ENCODE results near the gene EEF1AKMT3.

The EEF1AKMT3 gene

DNA sequence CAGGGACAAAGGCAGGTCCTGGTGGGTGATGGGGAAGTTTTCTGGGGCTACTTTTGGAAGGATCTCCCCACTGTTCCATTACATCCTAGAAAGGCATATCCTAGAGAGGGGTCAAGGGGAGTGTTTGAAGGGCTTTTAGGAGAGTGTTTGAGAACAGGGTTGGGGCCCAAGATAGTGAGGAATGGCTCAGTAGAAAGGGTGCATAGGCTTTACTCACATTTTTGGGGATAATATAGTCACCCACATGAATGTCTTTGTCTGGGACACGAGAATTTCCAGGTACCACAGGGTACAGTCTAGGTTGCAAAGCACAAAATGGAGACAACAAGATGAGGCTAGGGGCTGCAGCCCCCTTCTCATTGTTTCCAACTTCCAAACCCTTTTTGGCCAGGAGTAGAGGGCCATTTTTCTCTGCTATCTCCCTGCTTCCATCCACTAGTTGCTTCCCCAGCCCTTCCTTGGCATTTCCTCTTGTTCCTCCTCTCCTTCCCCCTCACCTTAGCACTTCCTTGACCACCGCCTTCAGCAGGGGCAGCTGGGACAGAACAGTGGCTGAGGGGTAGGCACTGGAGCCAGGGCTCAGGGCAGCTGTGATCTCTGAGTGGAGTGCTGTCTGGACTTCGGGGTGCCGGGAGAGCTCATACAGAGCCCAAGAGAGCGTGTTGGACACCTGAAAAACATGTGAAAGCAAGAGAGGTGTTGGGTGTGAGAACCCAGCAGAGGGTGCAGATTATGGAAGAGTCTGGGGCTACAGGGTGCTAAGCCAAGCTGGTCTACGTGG lies 8.3 kb upstream of the EEF1AKMT3 start:
- H3K9ac ChIP-seq, result no peak overlapping the region
- no peak for TF ChIP-seq Cebpa-rat (IDR thresholded peaks at IDR 0.05)
- no peak overlapping the region; a peak in 1 of 20 replicates for H3K4me3 ChIP-seq
- H3K27me3 ChIP-seq, result peaks cover 66 to 91% (median 84%) of the 10 kb centered on the region in 11 experiments
- H3K4me1 ChIP-seq, result peaks cover 9 to 33% (median 29%) of the 10 kb centered on the region in 10 experiments
- no peak overlapping the region for H3K27ac ChIP-seq
- peaks cover 0 to 7% (median 0%) of the 10 kb centered on the region in 11 experiments; a peak in 2 of 22 replicates for H3K9me3 ChIP-seq (replicated peaks in 1 of 11)
- peak overlapping the region in 1 of 11 experiments; percentile 67; a peak in 1 of 22 replicates for H3K4me2 ChIP-seq
- H4K20me1 ChIP-seq, result peaks cover 3 to 91% (median 43%) of the 10 kb centered on the region in 11 experiments; a peak in 20 of 22 replicates
- peaks cover 12 to 32% (median 21%) of the 10 kb centered on the region in 11 experiments for H3K36me3 ChIP-seq

DNA sequence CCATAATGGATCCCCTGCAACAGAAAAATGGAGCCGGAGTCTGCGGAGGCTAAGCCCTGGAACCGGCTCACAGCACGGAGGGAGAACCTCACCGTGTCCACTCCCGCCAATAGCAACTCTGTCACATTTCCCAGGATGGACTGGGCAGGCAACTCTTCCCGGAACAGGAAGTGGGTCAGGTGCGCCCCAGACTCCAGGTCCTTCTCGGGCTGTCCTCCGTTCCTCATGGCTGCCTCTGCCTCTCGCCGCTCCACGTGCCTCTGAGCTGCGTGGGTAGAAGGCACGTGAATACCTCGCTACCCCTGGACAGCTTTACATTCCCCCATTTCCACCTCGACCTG lies 7.8 kb upstream of the EEF1AKMT3 start:
- no peak for TF ChIP-seq Cebpa-rat (IDR thresholded peaks at IDR 0.05)
- peaks cover 9 to 36% (median 29%) of the 10 kb centered on the region in 10 experiments for H3K4me1 ChIP-seq
- H3K36me3 ChIP-seq, result peaks cover 16 to 38% (median 27%) of the 10 kb centered on the region in 11 experiments
- no peak overlapping the region for H3K27ac ChIP-seq
- H3K9me3 ChIP-seq (replicated peaks in 1 of 11), result peaks cover 0 to 7% (median 0%) of the 10 kb centered on the region in 11 experiments; a peak in 2 of 22 replicates
- H3K4me2 ChIP-seq, result peak overlapping the region; percentile 27 to 77 (median 61); a peak in 20 of 22 replicates
- no peak overlapping the region for H3K9ac ChIP-seq
- peaks cover 66 to 88% (median 79%) of the 10 kb centered on the region in 11 experiments for H3K27me3 ChIP-seq
- peak overlapping the region in 8 of 10 experiments; percentile 16 to 53 (median 34); a peak in 11 of 20 replicates for H3K4me3 ChIP-seq
- peaks cover 3 to 93% (median 43%) of the 10 kb centered on the region in 11 experiments; a peak in 20 of 22 replicates for H4K20me1 ChIP-seq

DNA sequence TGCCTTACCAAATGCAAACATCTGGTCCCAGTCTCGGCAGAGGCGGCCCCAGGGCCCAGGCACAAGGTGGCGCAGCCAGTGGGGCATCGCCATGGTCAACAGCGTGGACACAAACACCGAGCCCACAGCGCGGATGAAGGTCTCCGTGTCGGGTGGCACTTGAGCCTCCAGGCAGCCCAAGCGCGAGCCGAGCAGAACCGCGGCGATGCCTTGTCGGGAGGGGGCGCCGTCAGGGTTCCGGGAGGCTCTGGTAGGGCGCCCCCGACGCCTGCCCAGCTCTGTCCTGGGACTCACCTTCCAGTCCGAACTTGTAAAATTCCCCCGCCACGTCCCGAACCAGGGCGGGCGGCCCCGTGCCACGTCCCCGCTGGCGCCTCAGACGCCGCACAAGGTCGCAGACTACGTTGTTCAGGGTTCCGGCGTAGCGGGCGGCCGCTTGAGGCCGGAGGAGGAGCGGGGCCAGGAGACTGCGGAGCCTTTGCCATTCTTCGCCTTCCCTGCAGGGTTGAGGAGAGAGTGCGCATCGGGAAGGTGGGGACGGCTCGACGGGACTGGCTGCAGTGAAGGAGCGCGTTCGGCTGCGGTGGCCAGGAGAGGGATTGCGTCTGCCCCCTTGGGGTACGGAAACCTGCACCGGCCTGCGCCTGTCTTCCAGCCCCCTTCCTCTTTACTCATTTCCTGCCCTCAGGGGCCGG lies 7.3 kb upstream of the EEF1AKMT3 start:
- H3K27ac ChIP-seq, result no peak overlapping the region

GRCh38 chr12:57765698-57766463 lies 6.5 kb upstream of the EEF1AKMT3 start:
- peaks cover 66 to 82% (median 78%) of the 10 kb centered on the region in 11 experiments for H3K27me3 ChIP-seq
- no peak overlapping the region for H3K27ac ChIP-seq
- peaks cover 13 to 49% (median 33%) of the 10 kb centered on the region in 10 experiments for H3K4me1 ChIP-seq
- TF ChIP-seq Cebpa-rat (IDR thresholded peaks at IDR 0.05), result no peak
- H3K9me3 ChIP-seq (replicated peaks in 1 of 11), result peaks cover 0 to 7% (median 0%) of the 10 kb centered on the region in 11 experiments; a peak in 2 of 22 replicates
- peak overlapping the region in 9 of 10 experiments; percentile 22 to 53 (median 33); a peak in 12 of 20 replicates for H3K4me3 ChIP-seq
- H3K4me2 ChIP-seq, result peak overlapping the region; percentile 27 to 77 (median 61); a peak in 19 of 22 replicates
- peaks cover 18 to 50% (median 36%) of the 10 kb centered on the region in 11 experiments for H3K36me3 ChIP-seq
- peaks cover 0 to 94% (median 34%) of the 10 kb centered on the region in 11 experiments; a peak in 18 of 22 replicates for H4K20me1 ChIP-seq
- no peak overlapping the region for H3K9ac ChIP-seq

More for the DNA sequence above, 7.3 kb upstream of the EEF1AKMT3 start:
- peaks cover 9 to 41% (median 29%) of the 10 kb centered on the region in 10 experiments for H3K4me1 ChIP-seq
- peak overlapping the region in 9 of 10 experiments; percentile 22 to 53 (median 33); a peak in 17 of 20 replicates for H3K4me3 ChIP-seq
- H3K27me3 ChIP-seq, result peaks cover 66 to 88% (median 79%) of the 10 kb centered on the region in 11 experiments
- peaks cover 18 to 43% (median 31%) of the 10 kb centered on the region in 11 experiments for H3K36me3 ChIP-seq
- H3K9me3 ChIP-seq (replicated peaks in 1 of 11), result peaks cover 0 to 7% (median 0%) of the 10 kb centered on the region in 11 experiments; a peak in 2 of 22 replicates
- peaks cover 0 to 93% (median 39%) of the 10 kb centered on the region in 11 experiments; a peak in 19 of 22 replicates for H4K20me1 ChIP-seq
- TF ChIP-seq Cebpa-rat (IDR thresholded peaks at IDR 0.05), result no peak
- 0 out of 22 replicates have a peak overlapping the region, but pooled peaks of 1 of the 11 experiments have one; percentile 34 for H3K9ac ChIP-seq
- H3K4me2 ChIP-seq, result peak overlapping the region; percentile 27 to 77 (median 61); a peak in 21 of 22 replicates

GRCh38 chr12:57766464-57767304 lies 5.7 kb upstream of the EEF1AKMT3 start, which contains the start of gene CYP27B1:
CYP27B1 (minus strand) TSS chr12:57767078; CDS start chr12:57767041, 37 bp downstream.
- Histone ChIP-seq H3K4me2 (peak within 1 kb of the TSS in 5 of 11 experiments; percentile 66 to 77 (median 67); a peak in 11 of 22 replicates), H3K4me3 (peak within 1 kb of the TSS in 2 of 10 experiments; percentile 40 to 53; a peak in 2 of 20 replicates), H3K27me3 (peaks cover 66 to 75% (median 71%) of the 10 kb centered on the region in 11 experiments), H4K20me1 (peaks cover 0 to 90% (median 34%) of the 10 kb centered on the region in 11 experiments; a peak in 18 of 22 replicates), H3K36me3 (peaks cover 18 to 51% (median 37%) of the 10 kb centered on the region in 11 experiments), H3K27ac (no peak within 1 kb of the TSS), H3K4me1 (peaks cover 18 to 55% (median 39%) of the 10 kb centered on the region in 10 experiments), H3K9me3 (replicated peaks in 1 of 11) (peaks cover 0 to 7% (median 0%) of the 10 kb centered on the region in 11 experiments; a peak in 2 of 22 replicates), H3K9ac (no peak within 1 kb of the TSS)
- no peak for TF ChIP-seq Cebpa-rat (IDR thresholded peaks at IDR 0.05)

DNA sequence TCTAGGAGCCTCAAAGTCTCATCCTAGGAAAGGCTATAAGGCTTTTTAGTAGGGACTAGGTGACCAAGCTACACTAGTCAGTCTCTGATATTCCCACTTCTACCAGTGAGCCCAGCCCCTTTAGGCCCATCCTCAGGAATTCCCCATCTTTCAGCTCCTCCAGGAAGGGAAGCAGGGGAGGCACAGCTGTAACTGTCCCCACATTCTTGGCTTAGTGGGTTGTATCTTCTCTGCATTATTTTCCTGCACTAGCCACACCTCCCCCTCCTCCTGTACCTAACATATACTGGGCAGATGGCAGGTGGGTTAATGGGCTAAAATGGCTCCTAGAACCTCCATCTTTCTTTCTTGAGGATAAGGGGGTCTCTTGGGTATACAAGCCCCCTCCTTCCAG lies 5.1 kb upstream of the EEF1AKMT3 start:
- Histone ChIP-seq H3K27ac (no peak overlapping the region), H3K9me3 (replicated peaks in 1 of 11) (peaks cover 0 to 7% (median 0%) of the 10 kb centered on the region in 11 experiments; a peak in 2 of 22 replicates), H3K27me3 (peaks cover 64 to 69% (median 66%) of the 10 kb centered on the region in 11 experiments), H3K4me2 (peak overlapping the region in 4 of 11 experiments; percentile 39 to 77 (median 67); a peak in 6 of 22 replicates), H4K20me1 (peaks cover 0 to 84% (median 34%) of the 10 kb centered on the region in 11 experiments; a peak in 18 of 22 replicates), H3K4me1 (peaks cover 18 to 55% (median 39%) of the 10 kb centered on the region in 10 experiments), H3K4me3 (no peak overlapping the region), H3K9ac (no peak overlapping the region), H3K36me3 (peaks cover 18 to 51% (median 37%) of the 10 kb centered on the region in 11 experiments)
- no peak for TF ChIP-seq Cebpa-rat (IDR thresholded peaks at IDR 0.05)

- Histone ChIP-seq H3K4me3 (no peak overlapping the region), H3K27ac (no peak overlapping the region), H3K36me3 (peaks cover 18 to 50% (median 37%) of the 10 kb centered on the region in 11 experiments), H3K9ac (no peak overlapping the region), H4K20me1 (peaks cover 0 to 78% (median 34%) of the 10 kb centered on the region in 11 experiments; a peak in 18 of 22 replicates), H3K4me2 (no peak overlapping the region), H3K4me1 (peaks cover 22 to 58% (median 44%) of the 10 kb centered on the region in 10 experiments), H3K27me3 (peaks cover 59 to 63% (median 60%) of the 10 kb centered on the region in 11 experiments), H3K9me3 (replicated peaks in 1 of 11) (peaks cover 0 to 7% (median 0%) of the 10 kb centered on the region in 11 experiments; a peak in 2 of 22 replicates)
- no peak for TF ChIP-seq Cebpa-rat (IDR thresholded peaks at IDR 0.05)
Measured at GRCh38 chr12:57767876-57768275, 4.5 kb upstream of the EEF1AKMT3 start.

Measured in BLaER1 treated with 17β-estradiol and CSF1 and Interleukin-3, amounts not matched to agents 10 nM and 100 nM (cell line).